NK-92 (cell line): Measurements from ENCODE around the gene GAS7.

Source experiments
- DNase-seq: peaks from one replicate; lab custom pipeline; 2025; ENCODE audit not compliant: unreplicated experiment; lab: John Stamatoyannopoulos, UW

GAS7 gene

GRCh38 chr17:10201680-10202079 is 3.3 kb upstream of the GAS7 start:
- no peak for DNase-seq

DNA sequence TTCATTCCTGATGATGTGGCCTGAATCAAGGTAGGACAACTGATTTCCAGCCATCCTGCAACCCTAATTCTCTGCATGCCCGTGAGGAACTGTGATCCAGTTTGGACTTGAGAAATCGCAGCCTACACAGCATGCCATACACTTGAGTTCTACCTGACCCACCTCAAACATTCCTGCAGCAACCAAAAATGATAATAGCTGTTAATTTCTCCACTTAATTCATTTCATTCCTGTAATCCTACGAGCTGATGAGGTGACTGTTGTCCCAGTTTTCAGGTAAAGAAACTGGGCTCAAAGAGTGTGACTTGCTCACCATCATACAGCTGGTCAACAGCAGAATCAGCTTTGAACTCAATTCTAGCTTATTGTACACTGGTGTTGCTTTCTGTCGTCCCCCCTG is 2.2 kb upstream of the GAS7 start:
- no peak for DNase-seq

DNA sequence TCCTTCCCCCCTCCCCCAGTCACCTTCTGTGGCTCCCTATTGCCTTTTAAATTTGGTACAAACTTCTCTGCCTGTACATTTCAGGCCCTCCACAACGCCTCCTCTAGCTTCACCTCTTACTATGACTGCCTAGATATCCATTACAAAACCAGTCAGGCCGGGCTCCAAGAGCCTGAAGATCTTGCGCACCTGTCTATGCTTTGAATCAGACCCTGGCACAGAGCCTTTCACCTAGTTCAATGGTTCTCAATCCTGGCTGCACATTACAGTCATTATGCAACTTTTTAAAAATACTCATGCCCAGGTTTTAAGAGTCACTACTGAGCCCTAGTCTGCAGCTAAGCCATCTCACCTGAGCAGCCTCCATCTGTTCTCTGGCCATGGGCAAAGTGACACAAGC is 1.6 kb upstream of the GAS7 start:
- no peak for DNase-seq

DNA sequence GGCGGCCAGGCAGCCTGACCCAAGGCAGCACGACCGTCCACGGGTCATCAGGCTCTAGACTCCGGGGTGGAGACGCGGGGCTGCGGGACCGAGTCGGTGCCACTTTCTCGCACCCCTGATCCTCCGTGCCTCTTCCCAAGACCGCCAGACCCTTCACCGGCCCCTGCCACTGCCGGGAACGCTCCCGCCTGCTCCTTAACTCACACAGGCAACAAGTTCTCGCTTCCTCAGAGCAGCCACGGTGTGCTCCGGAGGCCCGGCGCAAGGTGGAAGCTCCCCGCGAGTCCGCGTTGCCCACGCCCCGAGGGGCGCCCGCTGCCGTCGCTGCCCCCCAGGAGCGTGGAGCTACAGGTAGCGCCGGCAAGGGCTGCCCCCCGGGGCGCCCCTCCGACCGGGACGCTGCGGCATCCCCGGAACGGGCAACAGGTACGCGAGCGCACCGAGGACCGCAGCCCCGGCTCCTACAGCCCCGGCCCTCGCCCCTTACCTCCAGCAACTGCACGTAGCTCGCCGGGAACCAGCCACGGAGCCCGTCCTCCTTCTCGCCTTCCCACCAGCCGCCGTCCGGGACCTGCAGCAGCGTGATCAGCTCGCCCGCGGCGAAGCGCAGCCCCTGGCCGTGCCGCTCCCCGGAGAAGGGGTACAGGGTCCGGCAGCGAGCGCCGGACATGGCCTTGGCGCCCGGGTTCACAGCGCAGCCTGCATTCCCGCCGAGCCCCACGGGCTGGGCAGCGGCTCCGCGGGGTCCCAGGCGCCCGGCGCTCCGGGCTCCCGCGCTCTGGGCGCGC is 491 bp downstream of the GAS7 start:
- DNase-seq = no peak

DNA sequence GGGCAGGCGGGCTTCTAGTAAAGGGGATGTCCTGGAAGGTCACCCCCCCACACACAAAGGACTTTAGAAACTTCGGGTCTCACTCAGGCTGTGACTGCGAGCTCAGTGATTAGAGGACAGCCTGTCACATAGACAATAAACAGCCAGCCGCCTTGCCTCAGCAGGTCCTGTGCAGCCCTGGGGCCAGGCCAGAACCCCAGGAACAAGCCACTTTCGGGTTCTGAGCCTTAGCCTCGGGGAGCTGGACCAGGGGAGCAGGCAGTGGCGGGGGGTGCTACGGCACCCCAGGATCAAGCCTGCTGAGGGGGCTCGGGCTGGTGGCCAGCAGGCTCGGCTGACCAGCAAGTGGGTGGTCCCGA is 1.1 kb downstream of the GAS7 start:
- no peak for DNase-seq

GRCh38 chr17:10196941-10197340 is 1.5 kb downstream of the GAS7 start:
- no peak for DNase-seq

GRCh38 chr17:10196384-10196895 is 2.0 kb downstream of the GAS7 start:
- no peak for DNase-seq

- DNase-seq = no peak
These were observed 3.2 kb downstream of the GAS7 start for GRCh38 chr17:10195090-10195805.

GRCh38 chr17:10193632-10194031 is 4.8 kb downstream of the GAS7 start:
- no peak for DNase-seq

GRCh38 chr17:10192972-10193371 is 5.4 kb downstream of the GAS7 start:
- DNase-seq = no peak

DNA sequence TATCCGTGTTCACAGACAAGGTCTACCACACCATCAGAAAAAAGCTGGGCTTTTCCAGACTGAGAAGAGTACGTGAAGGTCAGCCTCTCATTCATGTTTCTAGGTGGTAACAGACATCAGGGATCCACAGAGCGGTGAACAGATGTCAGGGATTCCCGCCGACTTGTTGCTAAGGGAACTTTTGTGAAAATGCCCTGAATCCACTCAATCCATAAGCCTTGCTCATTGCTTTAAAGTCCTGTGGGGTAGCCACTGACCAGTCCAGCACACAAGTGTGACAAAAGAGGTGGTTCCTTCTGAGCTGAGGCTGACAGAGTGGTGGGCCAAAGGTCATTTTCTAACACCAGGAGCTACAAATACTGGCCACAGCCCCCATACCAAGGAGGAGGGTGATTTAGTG is 5.9 kb downstream of the GAS7 start:
- no peak for DNase-seq

- no peak for DNase-seq
These were observed 10.9 kb downstream of the GAS7 start for GRCh38 chr17:10187456-10187855.

DNA sequence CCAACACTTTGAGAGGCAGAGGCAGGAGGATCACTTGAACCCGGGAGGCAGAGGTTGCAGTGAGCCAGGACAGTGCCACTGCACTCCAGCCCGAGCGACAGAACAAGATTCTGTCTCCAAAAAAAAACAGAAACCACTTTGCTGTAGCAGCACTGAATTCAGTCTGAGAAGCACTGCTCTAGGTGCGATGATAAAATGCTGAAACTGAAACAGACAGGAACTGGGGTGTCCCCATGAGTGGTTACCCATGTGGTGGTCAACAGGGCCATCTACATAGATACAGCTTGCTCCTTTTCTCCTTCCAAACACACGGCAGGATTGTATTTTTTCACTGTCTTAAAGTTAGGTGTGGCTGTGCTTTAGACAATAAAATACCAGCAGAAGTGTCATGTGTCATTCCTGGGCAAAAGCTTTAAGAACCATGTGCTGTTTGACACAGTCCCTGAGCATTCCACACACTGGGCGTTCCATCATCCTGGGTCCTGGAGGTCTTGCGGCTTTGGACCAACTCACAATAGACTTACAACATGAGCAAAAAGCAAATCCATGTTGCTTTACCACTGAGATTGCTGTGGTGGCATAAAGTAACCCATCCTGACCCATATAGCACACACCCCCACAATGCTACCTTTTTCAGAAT is 11.5 kb downstream of the GAS7 start:
- DNase-seq = no peak

GRCh38 chr17:10183931-10184930 is 14.2 kb downstream of the GAS7 start:
- DNase-seq = no peak

- no peak for DNase-seq
These were observed 15.6 kb downstream of the GAS7 start for GRCh38 chr17:10182785-10183184.

- no peak for DNase-seq
These were observed 19.9 kb downstream of the GAS7 start for GRCh38 chr17:10178506-10178991.

- no peak for DNase-seq
These were observed 20.4 kb downstream of the GAS7 start for GRCh38 chr17:10177913-10178505.

- DNase-seq = no peak
These were observed 21.1 kb downstream of the GAS7 start for GRCh38 chr17:10177131-10177912.

DNA sequence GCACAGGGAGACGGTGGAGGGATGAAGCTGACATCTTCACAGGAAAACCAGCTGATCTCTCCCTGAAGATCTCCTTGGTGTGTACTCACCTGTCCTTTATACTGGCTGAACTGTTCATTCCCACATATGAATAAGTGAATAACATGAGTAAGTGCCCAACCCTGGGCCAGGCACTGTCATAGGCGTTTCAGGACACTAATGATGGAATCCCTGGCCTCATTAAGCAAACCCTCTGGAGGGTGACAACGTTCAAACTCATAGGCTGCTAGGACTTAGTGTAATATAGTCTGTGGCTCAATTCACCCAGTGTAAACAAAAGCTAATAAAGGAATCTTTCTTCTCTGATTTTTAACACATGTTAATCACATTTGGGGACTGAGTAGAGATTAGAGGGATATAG is 24.5 kb downstream of the GAS7 start:
- no peak for DNase-seq
